ENCODE data around the gene FLOT1.

Gene FLOT1

DNA sequence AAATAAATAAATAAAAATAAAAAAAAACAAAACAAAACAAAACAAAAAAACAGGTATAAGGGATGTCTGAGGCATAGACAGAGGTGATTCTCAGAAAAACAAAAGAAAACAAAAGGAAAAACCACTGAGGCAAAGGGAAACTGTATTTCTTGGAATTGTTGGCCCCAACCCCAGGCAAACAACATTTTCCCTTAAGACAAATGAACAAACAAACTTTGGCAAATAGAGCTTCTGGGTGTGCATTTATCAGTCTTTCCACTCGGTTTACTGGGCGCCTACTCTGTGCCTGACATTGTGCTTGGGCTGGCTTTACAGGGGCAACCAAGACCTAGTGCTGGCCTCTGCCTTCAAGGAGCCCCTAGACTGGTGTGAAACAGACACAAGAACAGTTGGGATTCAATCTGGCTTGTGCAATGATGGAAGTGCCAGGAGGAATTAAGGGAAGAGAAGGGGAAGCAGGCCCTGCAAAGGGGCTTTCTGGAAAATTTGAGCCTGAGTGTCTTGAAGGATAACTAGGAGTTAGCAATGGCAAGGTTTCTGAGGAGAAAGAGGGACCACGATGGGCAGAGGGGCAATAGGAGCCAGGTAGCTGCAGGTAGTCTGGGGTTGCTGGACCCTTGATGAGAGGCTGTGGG is 35.6 kb upstream of the FLOT1 start:
- no peaks in the 10 kb centered on the region for H3K27me3 ChIP-seq (replicated peaks; ENCODE audit: control insufficient read depth, insufficient read depth, low read length, poor library complexity, severe bottlenecking)
- H3K36me3 ChIP-seq (ENCODE audit: control insufficient read depth, insufficient read depth, low read length) = no peaks in the 10 kb centered on the region
- H3K4me3 ChIP-seq (ENCODE audit: insufficient read depth, low read depth, low read length, poor library complexity, severe bottlenecking) = no peak overlapping the region
- no peaks in the 10 kb centered on the region for H3K4me1 ChIP-seq (ENCODE audit: control insufficient read depth, insufficient read depth, low read length, poor library complexity, severe bottlenecking)
- DNase-seq = no peak
- H3K9me3 ChIP-seq (ENCODE audit: control insufficient read depth, low read length) = no peaks in the 10 kb centered on the region
- H3K27ac ChIP-seq (ENCODE audit: insufficient read depth, low read length, poor library complexity, severe bottlenecking) = no peak overlapping the region

DNA sequence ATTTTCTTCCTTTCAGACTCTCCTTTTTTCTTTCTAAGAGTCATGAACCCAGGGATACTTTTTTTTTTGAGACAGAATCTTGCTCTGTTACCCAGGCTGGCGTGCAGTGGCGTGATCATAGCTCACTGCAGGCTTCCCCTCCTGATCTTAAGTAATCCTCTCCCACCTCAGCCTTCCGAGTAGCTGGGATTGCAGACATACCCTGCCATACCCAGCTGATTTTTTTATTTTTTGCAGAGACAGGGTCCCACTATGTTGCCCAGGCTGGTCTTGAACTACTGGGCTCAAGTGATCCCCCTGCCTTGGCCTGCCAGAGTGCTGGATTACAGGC is 34.6 kb upstream of the FLOT1 start:
- no peak for DNase-seq
- H3K27ac ChIP-seq (ENCODE audit: insufficient read depth, low read length, poor library complexity, severe bottlenecking) = no peak overlapping the region

DNA sequence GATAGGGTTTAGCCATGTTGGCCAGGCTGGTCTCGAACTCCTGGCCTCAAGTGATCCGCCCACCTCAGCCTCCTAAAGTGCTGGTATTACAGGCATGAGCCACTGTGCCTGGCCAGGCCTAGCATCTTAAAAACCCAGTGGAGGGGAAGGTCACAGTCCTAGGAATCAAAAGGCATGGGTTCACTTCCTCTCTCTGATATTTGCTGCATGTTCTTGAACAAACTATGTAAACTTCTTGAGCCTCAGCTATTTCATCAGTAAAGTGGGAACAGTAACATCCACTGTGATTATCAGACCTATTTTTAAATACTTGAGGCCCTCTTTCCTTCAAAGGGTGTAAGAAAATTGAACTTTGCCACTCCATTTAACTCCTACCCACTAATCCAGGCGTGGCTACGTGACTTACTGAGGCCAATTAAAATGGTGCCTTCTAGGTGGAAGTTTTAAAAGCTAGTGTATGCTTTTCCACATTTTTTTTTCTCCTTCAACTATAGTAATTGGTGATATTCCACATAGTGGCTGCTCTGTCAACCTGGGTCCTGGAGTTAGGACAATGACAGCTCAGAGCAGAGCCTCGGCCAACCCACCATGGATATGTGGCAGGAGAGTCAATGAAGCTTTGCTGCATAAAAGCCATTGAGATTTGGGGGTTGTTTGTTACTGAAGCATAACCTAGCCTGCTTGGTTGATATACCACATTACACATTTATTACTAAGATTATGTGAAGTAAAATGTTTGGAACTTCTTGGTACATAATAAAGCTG is 34.1 kb upstream of the FLOT1 start:
- no peak for DNase-seq
- Histone ChIP-seq H3K9me3 (ENCODE audit: control insufficient read depth, low read length) (no peaks in the 10 kb centered on the region), H3K27ac (ENCODE audit: insufficient read depth, low read length, poor library complexity, severe bottlenecking) (no peak overlapping the region), H3K27me3 (replicated peaks; ENCODE audit: control insufficient read depth, insufficient read depth, low read length, poor library complexity, severe bottlenecking) (no peaks in the 10 kb centered on the region), H3K4me1 (ENCODE audit: control insufficient read depth, insufficient read depth, low read length, poor library complexity, severe bottlenecking) (no peaks in the 10 kb centered on the region), H3K4me3 (ENCODE audit: insufficient read depth, low read depth, low read length, poor library complexity, severe bottlenecking) (no peak overlapping the region), H3K36me3 (ENCODE audit: control insufficient read depth, insufficient read depth, low read length) (no peaks in the 10 kb centered on the region)

More for the DNA sequence above, 34.6 kb upstream of the FLOT1 start:
- Histone ChIP-seq H3K4me1 (ENCODE audit: control insufficient read depth, insufficient read depth, low read length, poor library complexity, severe bottlenecking) (no peaks in the 10 kb centered on the region), H3K4me3 (ENCODE audit: insufficient read depth, low read depth, low read length, poor library complexity, severe bottlenecking) (no peak overlapping the region), H3K27me3 (replicated peaks; ENCODE audit: control insufficient read depth, insufficient read depth, low read length, poor library complexity, severe bottlenecking) (no peaks in the 10 kb centered on the region), H3K36me3 (ENCODE audit: control insufficient read depth, insufficient read depth, low read length) (no peaks in the 10 kb centered on the region), H3K9me3 (ENCODE audit: control insufficient read depth, low read length) (no peaks in the 10 kb centered on the region)

DNA sequence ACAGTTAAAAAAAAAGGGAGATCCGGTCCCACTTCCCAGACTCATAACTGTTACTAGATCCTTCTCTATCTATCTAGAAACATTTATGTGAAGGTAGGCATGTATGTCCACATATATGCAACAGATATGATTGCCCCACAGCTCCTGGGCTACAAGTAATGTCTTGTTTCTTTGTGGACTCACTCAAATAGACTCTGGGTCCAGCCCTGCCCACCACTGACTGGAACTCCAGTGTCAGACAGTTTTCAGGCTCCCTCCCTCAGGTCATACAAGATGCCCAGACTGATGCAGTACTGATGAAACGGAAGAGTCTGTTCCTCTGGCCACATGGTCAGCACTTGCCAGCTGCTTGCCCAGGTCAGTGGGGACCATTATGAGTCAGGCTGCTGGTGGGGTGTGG is 32.6 kb upstream of the FLOT1 start:
- Histone ChIP-seq H3K9me3 (ENCODE audit: control insufficient read depth, low read length) (no peaks in the 10 kb centered on the region), H3K4me3 (ENCODE audit: insufficient read depth, low read depth, low read length, poor library complexity, severe bottlenecking) (no peak overlapping the region), H3K27me3 (replicated peaks; ENCODE audit: control insufficient read depth, insufficient read depth, low read length, poor library complexity, severe bottlenecking) (no peaks in the 10 kb centered on the region), H3K4me1 (ENCODE audit: control insufficient read depth, insufficient read depth, low read length, poor library complexity, severe bottlenecking) (no peaks in the 10 kb centered on the region), H3K27ac (ENCODE audit: insufficient read depth, low read length, poor library complexity, severe bottlenecking) (no peak overlapping the region), H3K36me3 (ENCODE audit: control insufficient read depth, insufficient read depth, low read length) (no peaks in the 10 kb centered on the region)
- DNase-seq = no peak

DNA sequence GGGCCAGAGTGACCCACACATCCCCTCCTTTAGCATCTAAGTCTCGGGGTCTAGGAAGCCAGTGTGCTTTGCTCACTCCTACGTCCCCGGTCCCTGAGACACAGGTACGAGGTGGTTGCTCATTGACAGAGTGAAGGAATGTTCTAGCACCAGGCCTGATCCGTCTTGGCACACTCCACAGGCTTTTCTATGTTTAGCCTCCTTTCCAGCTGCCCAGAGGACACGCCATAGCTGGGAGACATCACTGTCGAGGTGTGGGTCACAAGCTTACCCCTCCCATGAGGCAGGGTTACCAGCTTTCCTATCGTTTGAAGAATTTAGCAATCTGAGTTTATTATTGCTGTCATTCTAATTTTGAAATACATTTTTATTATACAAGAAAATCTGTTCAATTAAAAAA is 32.2 kb upstream of the FLOT1 start:
- H3K36me3 ChIP-seq (ENCODE audit: control insufficient read depth, insufficient read depth, low read length) = no peaks in the 10 kb centered on the region
- H3K9me3 ChIP-seq (ENCODE audit: control insufficient read depth, low read length) = no peaks in the 10 kb centered on the region
- no peak for DNase-seq
- no peak overlapping the region for H3K27ac ChIP-seq (ENCODE audit: insufficient read depth, low read length, poor library complexity, severe bottlenecking)
- H3K27me3 ChIP-seq (replicated peaks; ENCODE audit: control insufficient read depth, insufficient read depth, low read length, poor library complexity, severe bottlenecking) = no peaks in the 10 kb centered on the region
- peaks cover 2% of the 10 kb centered on the region for H3K4me1 ChIP-seq (ENCODE audit: control insufficient read depth, insufficient read depth, low read length, poor library complexity, severe bottlenecking)
- H3K4me3 ChIP-seq (ENCODE audit: insufficient read depth, low read depth, low read length, poor library complexity, severe bottlenecking) = no peak overlapping the region

DNA sequence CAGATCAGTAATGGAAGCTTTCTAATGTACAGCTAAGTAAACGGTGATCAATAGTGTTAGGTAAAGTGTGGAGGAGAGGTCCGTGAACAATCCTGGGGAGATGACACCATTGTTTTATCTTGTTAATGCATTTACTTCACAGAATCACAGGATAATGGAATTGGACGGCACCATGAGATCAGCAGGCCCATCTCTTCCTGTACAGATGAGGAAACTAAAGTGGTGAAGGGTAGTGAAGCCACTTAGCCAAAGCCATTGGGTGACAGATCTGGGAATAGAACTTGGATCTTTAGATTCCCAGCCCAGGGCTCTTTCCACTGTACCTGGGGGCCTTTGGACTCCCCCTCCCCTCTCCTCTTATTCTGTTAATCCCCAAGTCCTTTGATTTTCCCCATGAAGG is 28.1 kb upstream of the FLOT1 start:
- no peak for DNase-seq
- Histone ChIP-seq H3K4me3 (ENCODE audit: insufficient read depth, low read depth, low read length, poor library complexity, severe bottlenecking) (no peak overlapping the region), H3K27ac (ENCODE audit: insufficient read depth, low read length, poor library complexity, severe bottlenecking) (no peak overlapping the region), H3K9me3 (ENCODE audit: control insufficient read depth, low read length) (no peaks in the 10 kb centered on the region), H3K36me3 (ENCODE audit: control insufficient read depth, insufficient read depth, low read length) (no peaks in the 10 kb centered on the region), H3K4me1 (ENCODE audit: control insufficient read depth, insufficient read depth, low read length, poor library complexity, severe bottlenecking) (peaks cover 19% of the 10 kb centered on the region), H3K27me3 (replicated peaks; ENCODE audit: control insufficient read depth, insufficient read depth, low read length, poor library complexity, severe bottlenecking) (no peaks in the 10 kb centered on the region)

DNA sequence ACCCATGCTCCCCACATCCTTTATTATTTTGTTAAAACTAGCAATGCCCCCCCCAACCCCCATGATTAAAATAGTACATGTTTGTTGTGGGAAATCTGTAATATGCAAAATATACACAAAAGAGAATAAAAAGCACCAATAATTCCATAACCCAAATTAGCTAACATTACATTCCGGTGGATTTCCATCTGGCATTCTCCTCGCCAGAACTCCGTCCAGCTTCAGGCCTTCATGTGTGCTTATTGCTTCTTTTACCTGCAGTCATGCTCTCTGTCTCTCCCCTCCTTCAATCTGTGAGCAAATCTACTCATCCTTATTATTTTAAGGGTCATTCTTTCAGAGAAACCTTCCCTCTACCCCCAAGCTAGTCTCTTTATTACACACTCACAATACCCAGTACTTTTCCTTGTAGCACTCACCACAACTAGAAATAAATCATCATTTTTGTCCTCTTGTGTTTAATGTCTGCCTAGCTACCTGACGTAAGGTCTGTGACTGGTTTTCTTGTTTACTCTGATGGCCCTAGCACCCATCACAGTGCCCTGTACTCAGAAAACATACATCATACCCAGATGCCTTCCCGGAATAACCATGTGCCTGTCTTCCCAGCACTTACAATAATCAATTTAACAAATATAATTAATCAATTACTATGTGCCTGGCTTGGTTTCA is 27.5 kb upstream of the FLOT1 start:
- no peak for DNase-seq
- H3K27me3 ChIP-seq (replicated peaks; ENCODE audit: control insufficient read depth, insufficient read depth, low read length, poor library complexity, severe bottlenecking) = no peaks in the 10 kb centered on the region
- peaks cover 19% of the 10 kb centered on the region for H3K4me1 ChIP-seq (ENCODE audit: control insufficient read depth, insufficient read depth, low read length, poor library complexity, severe bottlenecking)
- H3K27ac ChIP-seq (ENCODE audit: insufficient read depth, low read length, poor library complexity, severe bottlenecking) = no peak overlapping the region
- H3K9me3 ChIP-seq (ENCODE audit: control insufficient read depth, low read length) = no peaks in the 10 kb centered on the region
- H3K4me3 ChIP-seq (ENCODE audit: insufficient read depth, low read depth, low read length, poor library complexity, severe bottlenecking) = no peak overlapping the region
- H3K36me3 ChIP-seq (ENCODE audit: control insufficient read depth, insufficient read depth, low read length) = no peaks in the 10 kb centered on the region

DNA sequence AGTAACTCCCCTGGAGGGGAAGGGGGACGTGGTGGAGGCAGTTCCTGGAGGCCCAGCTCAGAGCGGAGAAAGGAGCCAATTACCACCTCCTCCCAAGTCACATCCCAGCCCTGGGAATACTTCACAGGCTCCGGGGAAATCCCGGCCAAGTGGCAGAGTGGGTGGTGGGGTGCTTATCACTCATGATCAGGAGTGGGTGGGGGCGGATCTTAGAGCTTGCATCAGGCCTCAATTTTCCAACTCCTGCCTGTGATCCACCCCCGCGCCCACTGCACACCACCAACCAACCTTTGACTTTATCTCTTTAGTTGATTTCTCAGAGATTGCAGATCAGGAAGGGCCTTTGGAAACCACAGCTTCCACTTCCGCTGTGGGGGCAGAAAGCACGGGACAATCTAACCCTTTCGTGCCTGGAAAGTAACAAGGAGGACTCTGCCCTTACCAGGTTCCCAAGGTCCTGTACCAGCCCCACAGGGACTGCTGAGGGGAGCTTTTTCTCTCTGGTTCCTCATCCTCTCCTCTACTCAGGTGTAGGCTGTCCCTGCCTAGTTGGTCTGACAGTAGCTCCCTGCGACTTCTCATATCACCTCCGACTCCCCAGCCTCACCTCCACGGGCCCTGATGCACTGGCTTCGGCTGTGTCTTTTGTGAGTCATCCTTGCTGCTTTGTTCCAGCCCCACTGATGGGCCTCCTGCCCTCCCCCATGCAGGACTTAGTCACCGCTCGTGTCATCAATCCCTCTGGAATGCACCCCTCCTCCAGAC is 26.8 kb upstream of the FLOT1 start:
- Histone ChIP-seq H3K4me1 (ENCODE audit: control insufficient read depth, insufficient read depth, low read length, poor library complexity, severe bottlenecking) (peaks cover 19% of the 10 kb centered on the region), H3K27me3 (replicated peaks; ENCODE audit: control insufficient read depth, insufficient read depth, low read length, poor library complexity, severe bottlenecking) (no peaks in the 10 kb centered on the region), H3K9me3 (ENCODE audit: control insufficient read depth, low read length) (no peaks in the 10 kb centered on the region), H3K4me3 (ENCODE audit: insufficient read depth, low read depth, low read length, poor library complexity, severe bottlenecking) (peak overlapping the region; percentile 5), H3K36me3 (ENCODE audit: control insufficient read depth, insufficient read depth, low read length) (no peaks in the 10 kb centered on the region), H3K27ac (ENCODE audit: insufficient read depth, low read length, poor library complexity, severe bottlenecking) (no peak overlapping the region)
- peak; percentile 34 to 50 (median 37) for DNase-seq

DNA sequence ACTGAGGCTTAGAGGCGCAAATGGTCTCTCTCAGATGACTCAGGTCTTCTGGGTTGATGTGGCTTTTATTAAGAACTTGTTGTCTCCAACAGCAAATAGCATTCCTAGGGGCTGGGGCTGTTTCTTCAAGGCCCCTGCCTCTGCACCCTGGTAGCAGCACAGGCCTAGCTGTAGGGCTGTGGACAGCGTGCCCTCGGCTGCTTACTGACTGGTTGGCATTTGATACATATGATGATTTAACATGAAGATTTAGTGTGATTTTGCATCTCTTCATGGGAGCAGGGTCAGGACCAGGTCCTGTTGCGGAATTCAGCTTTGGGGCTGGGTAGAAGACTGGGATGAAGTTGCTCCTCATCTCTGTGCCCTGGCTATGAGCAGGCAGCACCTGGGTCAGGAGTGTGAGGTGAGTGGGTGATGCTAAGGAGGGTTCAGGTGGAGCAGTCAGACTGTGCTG is 26.2 kb upstream of the FLOT1 start:
- Histone ChIP-seq H3K27ac (ENCODE audit: insufficient read depth, low read length, poor library complexity, severe bottlenecking) (no peak overlapping the region), H3K36me3 (ENCODE audit: control insufficient read depth, insufficient read depth, low read length) (no peaks in the 10 kb centered on the region), H3K9me3 (ENCODE audit: control insufficient read depth, low read length) (no peaks in the 10 kb centered on the region), H3K4me3 (ENCODE audit: insufficient read depth, low read depth, low read length, poor library complexity, severe bottlenecking) (no peak overlapping the region), H3K27me3 (replicated peaks; ENCODE audit: control insufficient read depth, insufficient read depth, low read length, poor library complexity, severe bottlenecking) (no peaks in the 10 kb centered on the region), H3K4me1 (ENCODE audit: control insufficient read depth, insufficient read depth, low read length, poor library complexity, severe bottlenecking) (peaks cover 19% of the 10 kb centered on the region)
- no peak for DNase-seq
